Measurements from ENCODE around the gene COL19A1. TPM values are rescaled to one million over a fixed set of nuclear protein-coding genes. Genes with fewer than 3 reads are reported as not detected.
A peak's percentile ranks its signal among the peaks of the same experiment; 100 is the strongest.

The COL19A1 gene
- polyA plus RNA-seq, 1 of the 3 experiments (the other 2 are of a cell fraction), result 0.15 TPM

DNA sequence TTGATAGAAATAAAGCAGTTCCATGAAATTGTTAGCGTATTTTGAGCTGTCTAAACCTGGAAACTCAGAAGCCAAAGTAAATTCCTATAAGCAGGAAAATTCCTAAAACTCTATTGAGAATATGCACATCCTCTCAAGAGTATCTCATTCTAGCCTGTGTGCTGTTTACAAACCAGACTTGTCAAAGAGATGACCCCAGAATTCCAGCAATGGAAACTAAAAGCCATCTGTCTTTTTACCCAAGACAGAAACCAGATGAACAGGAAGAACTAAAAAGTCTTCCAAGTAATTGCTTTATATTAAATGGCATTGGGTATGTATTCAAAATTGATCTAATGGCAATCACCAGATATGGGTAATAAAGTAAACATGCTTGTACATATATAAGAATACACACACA lies 92.6 kb downstream of the COL19A1 start:
- no peak for DNase-seq
- Histone ChIP-seq H3F3A (replicated peaks; ENCODE audit: insufficient read depth) (peaks cover 4% of the 10 kb centered on the region), H3K27ac (ENCODE audit: low read depth in 2 of 2, low read length in 1 of 2) (peak overlapping the region in 1 of 2 experiments; percentile 71; a peak in 1 of 4 replicates), H2AFZ (ENCODE audit: low read depth) (no peak overlapping the region; the same call in 1 of the 2 replicates), H4K20me1 (ENCODE audit: insufficient read depth) (no peaks in the 10 kb centered on the region), H3K9me3 (no peaks in the 10 kb centered on the region), H3K4me3 (ENCODE audit: low read depth in 2 of 2, low read length in 1 of 2) (no peak overlapping the region), H3K9me2 (no peaks in the 10 kb centered on the region), H3K79me2 (ENCODE audit: insufficient read depth) (no peaks in the 10 kb centered on the region), H3K27me3 (ENCODE audit: insufficient read depth) (no peaks in the 10 kb centered on the region), H3K4me2 (no peak overlapping the region), H3K4me1 (ENCODE audit: control insufficient read depth in 1 of 2, insufficient read depth in 2 of 2, low read depth in 1 of 2, low read length in 1 of 2) (peaks cover 0 to 8% of the 10 kb centered on the region in 2 experiments; a peak in 2 of 4 replicates), H3K36me3 (replicated peaks in 1 of 2; ENCODE audit: control insufficient read depth in 1 of 2, insufficient read depth in 2 of 2, low read length in 1 of 2) (no peaks in the 10 kb centered on the region), H3K9ac (no peak overlapping the region)
- WGBS (ENCODE audit: low lambda C conversion rate), result 80% methylated on average over 1 of the region's 1 CpG
- POLR2A ChIA-PET, result no interaction called here
- CTCF ChIA-PET, result no interaction called here
- TF ChIP-seq GABPA (IDR thresholded peaks at IDR 0.05; ENCODE audit: low read depth) (no peak), SIN3A (IDR thresholded peaks at IDR 0.05; ENCODE audit: borderline replicate concordance, low read depth, low read length) (no peak), RFX5 (IDR thresholded peaks at IDR 0.05; ENCODE audit: low read length) (no peak), GATA2 (CRISPR knock-in tag; IDR thresholded peaks at IDR 0.05) (no peak), SMC3 (IDR thresholded peaks at IDR 0.05; ENCODE audit: low read depth, low read length) (no peak), ZBTB33 (IDR thresholded peaks at IDR 0.05; ENCODE audit: borderline replicate concordance, low read depth) (no peak), JUND (IDR thresholded peaks at IDR 0.05) (peak; percentile 23; the same call in 1 of the 2 replicates), MXI1 (IDR thresholded peaks at IDR 0.05; ENCODE audit: low read depth, low read length) (no peak), RAD21 (IDR thresholded peaks at IDR 0.05; ENCODE audit: low read length) (no peak), TCF12 (IDR thresholded peaks at IDR 0.05) (peak; percentile 88), USF1 (IDR thresholded peaks at IDR 0.05; ENCODE audit: borderline replicate concordance, low read depth) (no peak), PBX3 (IDR thresholded peaks at IDR 0.05) (peak; percentile 73), CHD2 (IDR thresholded peaks at IDR 0.05; ENCODE audit: low read length, partially characterized antibody) (no peak), TAF1 (IDR thresholded peaks at IDR 0.05; ENCODE audit: borderline replicate concordance, low read depth, low read length) (no peak), FOXM1 (IDR thresholded peaks at IDR 0.05; ENCODE audit: low read depth) (no peak), NRF1 (IDR thresholded peaks at IDR 0.05; ENCODE audit: low read depth, low read length) (no peak), EZH2phosphoT487 (IDR thresholded peaks at IDR 0.05; ENCODE audit: borderline replicate concordance, low read depth) (no peak), RXRA (IDR thresholded peaks at IDR 0.05; ENCODE audit: borderline replicate concordance, low read depth) (no peak), NFIC (IDR thresholded peaks at IDR 0.05; ENCODE audit: borderline replicate concordance) (peak; percentile 33; the same call in 1 of the 2 replicates), FOSL2 (IDR thresholded peaks at IDR 0.05; ENCODE audit: borderline replicate concordance, low read depth) (no peak), CTCF (IDR thresholded peaks at IDR 0.05) (no peak), USF2 (IDR thresholded peaks at IDR 0.05; ENCODE audit: borderline replicate concordance, low read depth, low read length) (no peak), YY1 (IDR thresholded peaks at IDR 0.05; ENCODE audit: low read depth) (no peak)
- TF ChIP-seq, protein P1, sequence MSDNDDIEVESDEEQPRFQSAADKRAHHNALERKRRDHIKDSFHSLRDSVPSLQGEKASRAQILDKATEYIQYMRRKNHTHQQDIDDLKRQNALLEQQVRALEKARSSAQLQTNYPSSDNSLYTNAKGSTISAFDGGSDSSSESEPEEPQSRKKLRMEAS (IDR thresholded peaks at IDR 0.05; ENCODE audit: low read depth), result no peak
- TF ChIP-seq, protein P2, sequence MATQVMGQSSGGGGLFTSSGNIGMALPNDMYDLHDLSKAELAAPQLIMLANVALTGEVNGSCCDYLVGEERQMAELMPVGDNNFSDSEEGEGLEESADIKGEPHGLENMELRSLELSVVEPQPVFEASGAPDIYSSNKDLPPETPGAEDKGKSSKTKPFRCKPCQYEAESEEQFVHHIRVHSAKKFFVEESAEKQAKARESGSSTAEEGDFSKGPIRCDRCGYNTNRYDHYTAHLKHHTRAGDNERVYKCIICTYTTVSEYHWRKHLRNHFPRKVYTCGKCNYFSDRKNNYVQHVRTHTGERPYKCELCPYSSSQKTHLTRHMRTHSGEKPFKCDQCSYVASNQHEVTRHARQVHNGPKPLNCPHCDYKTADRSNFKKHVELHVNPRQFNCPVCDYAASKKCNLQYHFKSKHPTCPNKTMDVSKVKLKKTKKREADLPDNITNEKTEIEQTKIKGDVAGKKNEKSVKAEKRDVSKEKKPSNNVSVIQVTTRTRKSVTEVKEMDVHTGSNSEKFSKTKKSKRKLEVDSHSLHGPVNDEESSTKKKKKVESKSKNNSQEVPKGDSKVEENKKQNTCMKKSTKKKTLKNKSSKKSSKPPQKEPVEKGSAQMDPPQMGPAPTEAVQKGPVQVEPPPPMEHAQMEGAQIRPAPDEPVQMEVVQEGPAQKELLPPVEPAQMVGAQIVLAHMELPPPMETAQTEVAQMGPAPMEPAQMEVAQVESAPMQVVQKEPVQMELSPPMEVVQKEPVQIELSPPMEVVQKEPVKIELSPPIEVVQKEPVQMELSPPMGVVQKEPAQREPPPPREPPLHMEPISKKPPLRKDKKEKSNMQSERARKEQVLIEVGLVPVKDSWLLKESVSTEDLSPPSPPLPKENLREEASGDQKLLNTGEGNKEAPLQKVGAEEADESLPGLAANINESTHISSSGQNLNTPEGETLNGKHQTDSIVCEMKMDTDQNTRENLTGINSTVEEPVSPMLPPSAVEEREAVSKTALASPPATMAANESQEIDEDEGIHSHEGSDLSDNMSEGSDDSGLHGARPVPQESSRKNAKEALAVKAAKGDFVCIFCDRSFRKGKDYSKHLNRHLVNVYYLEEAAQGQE (IDR thresholded peaks at IDR 0.05; ENCODE audit: low read depth, low read length), result no peak

Data from SK-N-SH (cell line).